ENCODE data around the gene THUMPD1. TPM values are rescaled to one million over a fixed set of nuclear protein-coding genes. Genes with fewer than 3 reads are reported as not detected.
A peak's percentile ranks its signal among the peaks of the same experiment; 100 is the strongest.
"Not testable (repeated sequence)": the region's sequence is repeated elsewhere in the genome, so short reads cannot be mapped to it uniquely, and the experiment has no call there.

THUMPD1 gene
- total RNA-seq, 1 donor: 74.7 TPM

- peak; percentile 84 for DNase-seq (ENCODE audit: low read depth)
- no peak for TF ChIP-seq CTCF (IDR thresholded peaks at IDR 0.05; ENCODE audit: insufficient read depth, low read depth, low read length)
- peak within 1 kb of the TSS; percentile 69 for H3K4me3 ChIP-seq (ENCODE audit: low read depth, low read length)
Measured at GRCh38 chr16:20763461-20764232, 22.0 kb upstream of the THUMPD1 start, which contains the start of gene ACSM3. Gene ACSM3 (plus strand): TSS chr16:20764014. CDS start chr16:20770035, 6,021 bp downstream.

- no peak overlapping the region for H3K4me3 ChIP-seq (ENCODE audit: low read depth, low read length)
Measured at GRCh38 chr16:20762404-20763123, 20.9 kb upstream of the THUMPD1 start.

GRCh38 chr16:20761175-20761574 is 19.6 kb upstream of the THUMPD1 start:
- TF ChIP-seq CTCF (IDR thresholded peaks at IDR 0.05; ENCODE audit: insufficient read depth, low read depth, low read length): no peak
- no peak overlapping the region for H3K4me3 ChIP-seq (ENCODE audit: low read depth, low read length)
- no peak for DNase-seq (ENCODE audit: low read depth)

More at GRCh38 chr16:20762404-20763123, 20.9 kb upstream of the THUMPD1 start:
- TF ChIP-seq CTCF (IDR thresholded peaks at IDR 0.05; ENCODE audit: insufficient read depth, low read depth, low read length): no peak
- DNase-seq (ENCODE audit: low read depth): no peak

GRCh38 chr16:20760346-20760745 is 18.7 kb upstream of the THUMPD1 start:
- DNase-seq (ENCODE audit: low read depth): no peak
- no peak for TF ChIP-seq CTCF (IDR thresholded peaks at IDR 0.05; ENCODE audit: insufficient read depth, low read depth, low read length)
- no peak overlapping the region for H3K4me3 ChIP-seq (ENCODE audit: low read depth, low read length)

- not testable (repeated sequence) for H3K4me3 ChIP-seq (ENCODE audit: low read depth, low read length); DNase-seq (ENCODE audit: low read depth)
Measured at GRCh38 chr16:20755799-20756198, 14.2 kb upstream of the THUMPD1 start.

- no peak overlapping the region for H3K4me3 ChIP-seq (ENCODE audit: low read depth, low read length)
- no peak for TF ChIP-seq CTCF (IDR thresholded peaks at IDR 0.05; ENCODE audit: insufficient read depth, low read depth, low read length)
- no peak for DNase-seq (ENCODE audit: low read depth)
Measured at GRCh38 chr16:20755238-20755637, 13.6 kb upstream of the THUMPD1 start.

GRCh38 chr16:20753727-20754126 is 12.1 kb upstream of the THUMPD1 start:
- DNase-seq (ENCODE audit: low read depth): no peak
- no peak for TF ChIP-seq CTCF (IDR thresholded peaks at IDR 0.05; ENCODE audit: insufficient read depth, low read depth, low read length)
- H3K4me3 ChIP-seq (ENCODE audit: low read depth, low read length): no peak overlapping the region
